GM12892 (cell line): ENCODE results near the gene ISL2.

Source experiments
- POLR2A ChIP-seq: IDR thresholded peaks from 2 replicates; pipeline ENCODE4 v1.6.1; 2011; ENCODE audit warnings: low read depth, low read length, control low read depth
- POLR2AphosphoS5 ChIP-seq: IDR thresholded peaks from 2 replicates; pipeline ENCODE4 v1.6.1; 2011; ENCODE audit warnings: low read depth, low read length, control low read depth

- no peak for TF ChIP-seq POLR2AphosphoS5
- TF ChIP-seq POLR2A: no peak
Measured at GRCh38 chr15:76341366-76342057, 4.9 kb downstream of the ISL2 start.
